ENCODE data around the gene CRIP2.

GRCh38 chr14:105430042-105430441 lies 44.6 kb upstream of the CRIP2 start:
- TF ChIP-seq POLR2A (IDR thresholded peaks at IDR 0.05; ENCODE audit: low read depth, low read length) (no peak), CTCF (conservative IDR thresholded peaks at IDR 0.05; ENCODE audit: low read depth, low read length) (no peak), RAD21 (IDR thresholded peaks at IDR 0.05; ENCODE audit: low read length) (no peak), MAZ (IDR thresholded peaks at IDR 0.05; ENCODE audit: borderline replicate concordance, low read depth, low read length) (no peak), ELK1 (IDR thresholded peaks at IDR 0.05; ENCODE audit: borderline replicate concordance, low read depth, low read length) (no peak), USF2 (IDR thresholded peaks at IDR 0.05; ENCODE audit: low read depth, low read length) (no peak), CEBPB (IDR thresholded peaks at IDR 0.05; ENCODE audit: low read depth, low read length) (no peak), NFE2L2 (IDR thresholded peaks at IDR 0.05; ENCODE audit: low read depth, low read length) (no peak), BHLHE40 (IDR thresholded peaks at IDR 0.05; ENCODE audit: low read depth, low read length) (no peak), RCOR1 (IDR thresholded peaks at IDR 0.05; ENCODE audit: insufficient replicate concordance, low read length) (no peak), RFX5 (IDR thresholded peaks at IDR 0.05; ENCODE audit: low read depth, low read length) (no peak), MXI1 (IDR thresholded peaks at IDR 0.05; ENCODE audit: borderline replicate concordance, low read depth, low read length) (no peak)
